VCaP (cell line): ENCODE data around the gene SHROOM3.

ENCODE experiments used
- H3K27ac ChIP-seq: fragments of 450-650 bp; 2 replicates; pipeline ENCODE4 v1.5.1; 2017
- TF ChIP-seq, protein P1 (sequence below): fragments of 450-650 bp; conservative IDR thresholded peaks from 2 replicates; pipeline ENCODE4 v1.5.1; 2017; ENCODE audit warnings: mild to moderate bottlenecking, moderate library complexity

SHROOM3 gene

GRCh38 chr4:76540486-76540885 lies 105.5 kb downstream of the SHROOM3 start:
- TF ChIP-seq, protein P1, sequence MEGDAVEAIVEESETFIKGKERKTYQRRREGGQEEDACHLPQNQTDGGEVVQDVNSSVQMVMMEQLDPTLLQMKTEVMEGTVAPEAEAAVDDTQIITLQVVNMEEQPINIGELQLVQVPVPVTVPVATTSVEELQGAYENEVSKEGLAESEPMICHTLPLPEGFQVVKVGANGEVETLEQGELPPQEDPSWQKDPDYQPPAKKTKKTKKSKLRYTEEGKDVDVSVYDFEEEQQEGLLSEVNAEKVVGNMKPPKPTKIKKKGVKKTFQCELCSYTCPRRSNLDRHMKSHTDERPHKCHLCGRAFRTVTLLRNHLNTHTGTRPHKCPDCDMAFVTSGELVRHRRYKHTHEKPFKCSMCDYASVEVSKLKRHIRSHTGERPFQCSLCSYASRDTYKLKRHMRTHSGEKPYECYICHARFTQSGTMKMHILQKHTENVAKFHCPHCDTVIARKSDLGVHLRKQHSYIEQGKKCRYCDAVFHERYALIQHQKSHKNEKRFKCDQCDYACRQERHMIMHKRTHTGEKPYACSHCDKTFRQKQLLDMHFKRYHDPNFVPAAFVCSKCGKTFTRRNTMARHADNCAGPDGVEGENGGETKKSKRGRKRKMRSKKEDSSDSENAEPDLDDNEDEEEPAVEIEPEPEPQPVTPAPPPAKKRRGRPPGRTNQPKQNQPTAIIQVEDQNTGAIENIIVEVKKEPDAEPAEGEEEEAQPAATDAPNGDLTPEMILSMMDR = no peak
- no peak overlapping the region for H3K27ac ChIP-seq

GRCh38 chr4:76543378-76543777 lies 108.3 kb downstream of the SHROOM3 start:
- H3K27ac ChIP-seq = no peak overlapping the region
- TF ChIP-seq, protein P1 = no peak

- H3K27ac ChIP-seq = no peak overlapping the region
Measured at GRCh38 chr4:76544725-76545124, 109.7 kb downstream of the SHROOM3 start.

DNA sequence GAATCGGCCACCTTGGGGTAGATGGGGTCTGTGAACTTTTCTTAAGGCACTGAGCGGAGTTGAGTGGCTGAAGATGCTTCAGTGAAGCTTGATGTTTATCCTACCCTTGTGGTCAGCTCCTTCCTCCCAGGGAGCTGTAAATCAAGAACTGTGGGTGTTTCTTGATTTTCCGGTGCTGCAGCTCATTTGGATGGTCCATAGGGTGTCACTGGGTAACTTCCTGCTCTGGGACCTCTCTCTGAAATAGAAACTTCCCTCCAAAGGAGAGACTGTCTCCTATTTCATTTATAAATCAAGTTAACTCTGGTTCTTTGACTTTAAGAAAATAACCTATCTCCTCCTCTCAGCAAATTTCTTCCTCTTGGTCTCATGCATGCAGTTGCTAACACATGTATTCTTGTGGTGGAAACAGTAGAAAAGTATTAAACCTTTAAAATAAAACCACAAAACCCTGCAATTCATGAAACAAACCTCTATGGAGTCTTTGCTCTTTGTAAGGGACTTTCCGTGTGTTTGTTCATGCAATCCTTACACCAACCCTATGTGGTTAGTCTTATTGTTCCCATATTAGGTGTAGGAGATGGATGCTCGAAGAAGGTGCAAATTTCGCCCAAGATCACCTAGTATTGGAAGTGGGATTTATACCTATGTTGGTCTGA lies 110.3 kb downstream of the SHROOM3 start:
- no peak overlapping the region for H3K27ac ChIP-seq
- TF ChIP-seq, protein P1 = no peak

More at GRCh38 chr4:76544725-76545124, 109.7 kb downstream of the SHROOM3 start:
- TF ChIP-seq, protein P1 = no peak

DNA sequence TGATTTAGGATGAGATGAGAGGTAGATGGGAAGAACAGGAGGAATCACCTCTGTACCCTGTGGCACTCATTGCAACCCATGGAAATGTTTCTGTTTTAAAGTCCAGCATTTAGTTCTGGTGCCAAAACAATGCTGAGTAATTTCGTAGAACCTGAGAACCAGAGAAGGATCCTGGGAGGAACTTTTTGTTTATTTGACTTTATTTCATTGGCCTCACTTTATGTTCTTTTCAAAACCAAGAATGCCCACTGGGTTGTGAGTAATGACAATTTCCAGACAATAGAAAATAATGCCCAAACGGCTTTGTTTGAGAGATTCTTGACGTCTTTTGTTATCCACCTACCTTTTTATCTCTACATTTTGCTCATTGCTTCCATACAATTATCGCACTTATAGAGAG lies 111.3 kb downstream of the SHROOM3 start:
- TF ChIP-seq, protein P1 = no peak
- peak overlapping the region; percentile 52 for H3K27ac ChIP-seq

GRCh38 chr4:76546759-76547742 lies 112.0 kb downstream of the SHROOM3 start:
- H3K27ac ChIP-seq = peak overlapping the region; percentile 52
- TF ChIP-seq, protein P1 = no peak

DNA sequence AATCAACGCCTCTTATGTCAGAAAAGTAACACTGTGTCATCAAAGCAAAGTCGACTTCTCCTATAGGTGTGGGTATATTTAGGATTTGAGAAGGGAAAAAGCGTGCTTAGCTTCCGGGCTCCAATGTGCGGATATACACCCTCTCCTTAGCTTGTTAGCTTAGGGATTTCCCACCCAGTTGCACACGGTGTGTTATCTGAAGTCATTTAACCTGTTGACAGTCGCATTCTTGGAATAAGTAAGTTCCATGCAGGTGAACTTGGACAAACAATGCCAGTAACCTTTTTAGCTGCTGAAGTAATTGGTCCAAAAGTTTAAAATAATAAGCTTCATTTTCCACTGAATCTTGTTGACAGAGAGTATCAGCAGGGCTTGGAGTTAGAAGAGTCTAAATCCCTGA lies 113.7 kb downstream of the SHROOM3 start:
- TF ChIP-seq, protein P1 = no peak
- H3K27ac ChIP-seq = no peak overlapping the region
